Erythroblast (primary cell): ENCODE measurements around the gene MISP3.

Source experiments
- GATA1 ChIP-seq: IDR thresholded peaks from 2 replicates; pipeline ENCODE4 v1.6.1; 2011; ENCODE audit warnings: low read depth, mild to moderate bottlenecking, control low read depth, low read length, moderate library complexity
- POLR2A ChIP-seq: IDR thresholded peaks from 2 replicates; pipeline ENCODE4 v1.6.1; 2011; ENCODE audit warnings: mild to moderate bottlenecking, low read length

- TF ChIP-seq POLR2A, result no peak
- TF ChIP-seq GATA1, result no peak
Measured at GRCh38 chr19:14028901-14029300, 43.7 kb upstream of the MISP3 start.
